HG03457 (cell line): Measurements from ENCODE around the gene BCKDHA.
"Not testable (repeated sequence)": the region's sequence is repeated elsewhere in the genome, so short reads cannot be mapped to it uniquely, and the experiment has no call there.

Source experiments
- ATAC-seq: cut with Tn5 transposase; IDR thresholded peaks from one replicate; pipeline ENCODE4 v1.9.1; 2021; ENCODE audit warnings: moderate number of reproducible peaks; ENCODE audit not compliant: unreplicated experiment

The BCKDHA gene

GRCh38 chr19:41424335-41425173, 26.9 kb downstream of the BCKDHA start:
- no peak for ATAC-seq

- no peak for ATAC-seq
Observed at GRCh38 chr19:41425174-41426115, 27.8 kb downstream of the BCKDHA start.

GRCh38 chr19:41426116-41426841, 28.7 kb downstream of the BCKDHA start:
- no peak for ATAC-seq

- ATAC-seq: no peak
Observed at GRCh38 chr19:41426952-41427646, 29.5 kb downstream of the BCKDHA start, which contains the start of gene B3GNT8. B3GNT8 (minus strand) TSS chr19:41427374; CDS start chr19:41426778, 596 bp downstream.

- no peak for ATAC-seq
Observed at GRCh38 chr19:41427647-41428480, 30.2 kb downstream of the BCKDHA start.

- ATAC-seq: no peak
Observed at GRCh38 chr19:41428481-41428859, 30.9 kb downstream of the BCKDHA start.

- no peak for ATAC-seq
Observed at GRCh38 chr19:41430922-41431321, 33.3 kb downstream of the BCKDHA start.

GRCh38 chr19:41431426-41432386, 34.1 kb downstream of the BCKDHA start:
- no peak for ATAC-seq

- ATAC-seq: no peak
Observed at GRCh38 chr19:41433171-41433570, 35.6 kb downstream of the BCKDHA start.

- no peak for ATAC-seq
Observed at GRCh38 chr19:41434450-41434849, 36.8 kb downstream of the BCKDHA start.

- ATAC-seq: not testable (repeated sequence)
Observed at GRCh38 chr19:41435376-41435775, 37.8 kb downstream of the BCKDHA start.

GRCh38 chr19:41435936-41436673, 38.5 kb downstream of the BCKDHA start:
- ATAC-seq: no peak

- ATAC-seq: no peak
Observed at GRCh38 chr19:41436674-41436951, 39.0 kb downstream of the BCKDHA start.

- no peak for ATAC-seq
Observed at GRCh38 chr19:41437944-41438574, 40.4 kb downstream of the BCKDHA start.

- ATAC-seq: peak; percentile 70
Observed at GRCh38 chr19:41439441-41440222, 42.0 kb downstream of the BCKDHA start, which contains the start of gene DMAC2. DMAC2 (minus strand) TSS chr19:41439912; CDS start chr19:41439899, 13 bp downstream.

GRCh38 chr19:41441321-41441945, 43.8 kb downstream of the BCKDHA start:
- ATAC-seq: no peak
